ENCODE data around the gene PUSL1.

The PUSL1 gene

DNA sequence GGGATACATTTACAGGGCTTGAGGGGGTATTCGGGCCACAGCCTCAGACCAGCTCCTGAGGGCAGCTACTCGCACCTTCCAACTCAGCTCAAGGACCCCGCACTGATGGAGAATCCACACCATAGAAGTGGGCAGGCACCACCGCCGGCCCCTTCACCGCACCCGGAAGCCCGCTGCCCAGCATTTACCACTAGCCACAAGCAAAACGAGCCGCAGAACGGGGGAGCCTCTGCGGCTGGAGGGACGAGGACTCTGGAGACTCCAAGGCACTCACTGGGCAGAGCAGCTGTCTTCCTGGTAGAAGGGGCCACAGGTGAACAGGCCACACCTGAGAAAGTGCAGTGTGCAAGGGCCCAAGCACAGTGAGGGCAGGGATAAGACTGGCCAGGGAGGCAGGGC is 40.1 kb upstream of the PUSL1 start:
- H3K4me1 ChIP-seq (ENCODE audit: control insufficient read depth, insufficient read depth, low read length), result no peaks in the 10 kb centered on the region
- no peaks in the 10 kb centered on the region for H3K27me3 ChIP-seq (ENCODE audit: control insufficient read depth, insufficient read depth, low read length)
- no peak overlapping the region for H3K4me3 ChIP-seq (ENCODE audit: low read depth, low read length)
- no peak overlapping the region for H3K27ac ChIP-seq (ENCODE audit: low read depth, low read length)
- H3K9ac ChIP-seq (ENCODE audit: low read depth, low read length), result no peak overlapping the region
- H3K9me3 ChIP-seq (ENCODE audit: control insufficient read depth, insufficient read depth, low read length), result no peaks in the 10 kb centered on the region
- peaks cover 48% of the 10 kb centered on the region for H3K36me3 ChIP-seq (ENCODE audit: control insufficient read depth, insufficient read depth, low read length)

DNA sequence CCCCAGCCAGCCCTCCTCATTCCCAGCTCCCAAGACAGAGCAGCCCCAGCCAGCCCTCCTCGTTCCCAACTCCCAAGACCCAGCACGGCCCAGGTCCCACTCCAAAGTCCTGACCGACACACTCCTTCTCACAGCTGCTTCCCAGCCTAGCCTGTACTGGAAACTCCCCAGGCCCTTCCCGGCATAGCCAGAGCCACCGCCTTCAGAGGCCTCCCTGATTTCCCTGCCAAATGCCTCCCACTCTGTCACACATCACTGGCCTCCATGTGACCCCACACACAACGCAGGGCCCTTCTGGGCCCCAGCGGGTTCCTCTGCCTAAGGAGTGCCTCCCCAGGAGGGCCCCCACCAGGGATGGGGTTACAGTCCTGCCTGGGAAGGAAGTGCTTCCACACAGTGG is 37.6 kb upstream of the PUSL1 start:
- Histone ChIP-seq H3K9me3 (ENCODE audit: control insufficient read depth, insufficient read depth, low read length) (no peaks in the 10 kb centered on the region), H3K4me3 (ENCODE audit: low read depth, low read length) (no peak overlapping the region), H3K27me3 (ENCODE audit: control insufficient read depth, insufficient read depth, low read length) (no peaks in the 10 kb centered on the region; the same call in 1 of the 2 replicates), H3K4me1 (ENCODE audit: control insufficient read depth, insufficient read depth, low read length) (no peaks in the 10 kb centered on the region), H3K36me3 (ENCODE audit: control insufficient read depth, insufficient read depth, low read length) (peaks cover 24% of the 10 kb centered on the region), H3K27ac (ENCODE audit: low read depth, low read length) (no peak overlapping the region), H3K9ac (ENCODE audit: low read depth, low read length) (no peak overlapping the region)

DNA sequence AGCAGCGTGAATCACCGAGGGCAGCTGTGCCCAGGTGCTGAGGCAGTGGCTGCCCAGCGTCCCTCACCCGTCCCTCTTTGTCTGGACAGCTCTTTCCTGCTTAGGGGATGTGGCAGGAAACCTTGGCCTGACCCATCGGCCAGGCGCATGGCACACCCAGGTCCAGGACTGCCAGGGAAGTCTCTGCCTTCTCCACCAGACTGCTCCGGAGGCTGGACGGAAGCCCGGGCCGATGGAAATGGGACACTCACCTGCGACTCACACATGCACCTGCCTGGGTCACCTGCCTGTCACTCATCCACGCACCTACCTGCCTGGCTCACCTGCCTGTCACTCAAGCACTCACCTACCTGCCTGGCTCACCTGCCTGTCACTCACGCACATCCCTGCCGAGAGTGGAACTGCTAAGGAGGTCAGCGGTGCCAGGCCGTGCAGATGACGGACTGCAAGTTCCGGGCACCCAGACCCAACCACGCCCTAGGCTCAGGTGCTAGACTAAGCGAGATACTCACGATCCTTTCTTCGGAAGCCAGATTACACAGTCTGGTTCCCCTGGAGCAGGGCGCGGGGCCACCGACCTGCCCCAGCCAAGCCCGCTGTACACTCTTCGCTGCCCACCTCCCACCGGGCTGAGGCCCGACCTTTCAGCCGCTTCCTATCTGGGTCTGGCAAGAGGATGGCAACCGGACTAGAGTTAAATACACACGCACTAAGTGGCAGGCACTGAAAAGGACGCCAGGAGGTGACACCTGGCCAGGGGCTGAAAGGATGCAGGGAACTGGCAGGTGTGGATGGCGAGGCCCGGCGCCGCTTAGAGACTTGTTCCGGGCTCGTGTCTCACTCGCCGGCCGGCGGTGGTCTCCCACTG is 35.8 kb upstream of the PUSL1 start:
- Histone ChIP-seq H3K27me3 (ENCODE audit: control insufficient read depth, insufficient read depth, low read length) (no peaks in the 10 kb centered on the region; the same call in 1 of the 2 replicates), H3K9me3 (ENCODE audit: control insufficient read depth, insufficient read depth, low read length) (no peaks in the 10 kb centered on the region), H3K4me3 (ENCODE audit: low read depth, low read length) (peak overlapping the region; percentile 73), H3K4me1 (ENCODE audit: control insufficient read depth, insufficient read depth, low read length) (no peaks in the 10 kb centered on the region), H3K9ac (ENCODE audit: low read depth, low read length) (peak overlapping the region; percentile 85), H3K36me3 (ENCODE audit: control insufficient read depth, insufficient read depth, low read length) (peaks cover 13% of the 10 kb centered on the region), H3K27ac (ENCODE audit: low read depth, low read length) (peak overlapping the region; percentile 77)

- Histone ChIP-seq H3K27ac (ENCODE audit: low read depth, low read length) (peak overlapping the region; percentile 77), H3K9me3 (ENCODE audit: control insufficient read depth, insufficient read depth, low read length) (no peaks in the 10 kb centered on the region), H3K36me3 (ENCODE audit: control insufficient read depth, insufficient read depth, low read length) (peaks cover 8% of the 10 kb centered on the region), H3K9ac (ENCODE audit: low read depth, low read length) (peak overlapping the region; percentile 85), H3K27me3 (ENCODE audit: control insufficient read depth, insufficient read depth, low read length) (no peaks in the 10 kb centered on the region; the same call in 1 of the 2 replicates), H3K4me3 (ENCODE audit: low read depth, low read length) (peak overlapping the region; percentile 73), H3K4me1 (ENCODE audit: control insufficient read depth, insufficient read depth, low read length) (no peaks in the 10 kb centered on the region)
These were observed 35.2 kb upstream of the PUSL1 start for GRCh38 chr1:1273209-1273511.

GRCh38 chr1:1273512-1274298 is 34.7 kb upstream of the PUSL1 start, which contains the start of gene UBE2J2:
Gene UBE2J2 (minus strand): TSS chr1:1273854. CDS start chr1:1267992, 5,862 bp downstream.
- no peaks in the 10 kb centered on the region for H3K9me3 ChIP-seq (ENCODE audit: control insufficient read depth, insufficient read depth, low read length)
- H3K36me3 ChIP-seq (ENCODE audit: control insufficient read depth, insufficient read depth, low read length), result peaks cover 7% of the 10 kb centered on the region; the same call in 1 of the 2 replicates
- H3K27me3 ChIP-seq (ENCODE audit: control insufficient read depth, insufficient read depth, low read length), result no peaks in the 10 kb centered on the region; the same call in 1 of the 2 replicates
- H3K27ac ChIP-seq (ENCODE audit: low read depth, low read length), result peak within 1 kb of the TSS; percentile 77
- H3K4me3 ChIP-seq (ENCODE audit: low read depth, low read length), result peak within 1 kb of the TSS; percentile 73
- H3K4me1 ChIP-seq (ENCODE audit: control insufficient read depth, insufficient read depth, low read length), result no peaks in the 10 kb centered on the region
- peak within 1 kb of the TSS; percentile 85 for H3K9ac ChIP-seq (ENCODE audit: low read depth, low read length)

- Histone ChIP-seq H3K36me3 (ENCODE audit: control insufficient read depth, insufficient read depth, low read length) (peaks cover 7% of the 10 kb centered on the region; the same call in 1 of the 2 replicates), H3K9me3 (ENCODE audit: control insufficient read depth, insufficient read depth, low read length) (no peaks in the 10 kb centered on the region), H3K9ac (ENCODE audit: low read depth, low read length) (no peak overlapping the region), H3K4me1 (ENCODE audit: control insufficient read depth, insufficient read depth, low read length) (no peaks in the 10 kb centered on the region), H3K27ac (ENCODE audit: low read depth, low read length) (no peak overlapping the region), H3K4me3 (ENCODE audit: low read depth, low read length) (peak overlapping the region; percentile 73), H3K27me3 (ENCODE audit: control insufficient read depth, insufficient read depth, low read length) (no peaks in the 10 kb centered on the region; the same call in 1 of the 2 replicates)
These were observed 34.0 kb upstream of the PUSL1 start for GRCh38 chr1:1274299-1274930.

DNA sequence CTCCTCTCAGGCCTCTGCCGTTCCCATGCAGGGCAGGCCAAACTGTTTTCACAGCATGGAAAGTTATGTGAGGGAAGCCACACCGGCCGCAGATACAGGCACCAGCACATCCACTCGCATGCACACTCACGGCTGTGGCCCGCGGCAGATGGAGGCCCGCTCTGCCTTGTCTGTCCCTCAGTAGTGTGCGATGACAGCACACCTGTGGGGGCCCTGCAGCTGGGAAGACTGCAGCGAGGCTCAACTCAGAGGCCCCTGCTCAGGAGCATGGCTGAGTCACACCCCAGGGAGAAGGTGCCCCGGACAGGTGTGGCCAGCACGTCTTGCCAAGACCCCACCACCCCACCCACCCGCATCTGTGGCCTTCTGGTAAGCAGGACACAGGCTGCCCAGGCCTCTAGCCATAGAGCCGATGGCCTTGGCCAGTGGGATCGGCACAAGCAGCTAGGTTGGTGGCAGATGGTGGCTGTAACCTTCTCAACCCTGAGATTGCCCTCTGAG is 33.4 kb upstream of the PUSL1 start:
- H3K27ac ChIP-seq (ENCODE audit: low read depth, low read length), result no peak overlapping the region
- no peaks in the 10 kb centered on the region for H3K9me3 ChIP-seq (ENCODE audit: control insufficient read depth, insufficient read depth, low read length)
- no peak overlapping the region for H3K4me3 ChIP-seq (ENCODE audit: low read depth, low read length)
- H3K4me1 ChIP-seq (ENCODE audit: control insufficient read depth, insufficient read depth, low read length), result no peaks in the 10 kb centered on the region
- H3K9ac ChIP-seq (ENCODE audit: low read depth, low read length), result no peak overlapping the region
- peaks cover 7% of the 10 kb centered on the region; the same call in 1 of the 2 replicates for H3K36me3 ChIP-seq (ENCODE audit: control insufficient read depth, insufficient read depth, low read length)
- H3K27me3 ChIP-seq (ENCODE audit: control insufficient read depth, insufficient read depth, low read length), result no peaks in the 10 kb centered on the region; the same call in 1 of the 2 replicates

- peaks cover 7% of the 10 kb centered on the region; the same call in 1 of the 2 replicates for H3K36me3 ChIP-seq (ENCODE audit: control insufficient read depth, insufficient read depth, low read length)
- no peaks in the 10 kb centered on the region for H3K9me3 ChIP-seq (ENCODE audit: control insufficient read depth, insufficient read depth, low read length)
- no peak overlapping the region for H3K27ac ChIP-seq (ENCODE audit: low read depth, low read length)
- H3K9ac ChIP-seq (ENCODE audit: low read depth, low read length), result no peak overlapping the region
- no peaks in the 10 kb centered on the region; the same call in 1 of the 2 replicates for H3K27me3 ChIP-seq (ENCODE audit: control insufficient read depth, insufficient read depth, low read length)
- no peak overlapping the region for H3K4me3 ChIP-seq (ENCODE audit: low read depth, low read length)
- H3K4me1 ChIP-seq (ENCODE audit: control insufficient read depth, insufficient read depth, low read length), result no peaks in the 10 kb centered on the region
These were observed 32.6 kb upstream of the PUSL1 start for GRCh38 chr1:1275836-1276235.

- Histone ChIP-seq H3K4me3 (ENCODE audit: low read depth, low read length) (no peak overlapping the region), H3K27ac (ENCODE audit: low read depth, low read length) (no peak overlapping the region), H3K4me1 (ENCODE audit: control insufficient read depth, insufficient read depth, low read length) (no peaks in the 10 kb centered on the region), H3K9ac (ENCODE audit: low read depth, low read length) (no peak overlapping the region), H3K36me3 (ENCODE audit: control insufficient read depth, insufficient read depth, low read length) (no peaks in the 10 kb centered on the region), H3K27me3 (ENCODE audit: control insufficient read depth, insufficient read depth, low read length) (no peaks in the 10 kb centered on the region; the same call in 1 of the 2 replicates), H3K9me3 (ENCODE audit: control insufficient read depth, insufficient read depth, low read length) (no peaks in the 10 kb centered on the region)
These were observed 29.8 kb upstream of the PUSL1 start for GRCh38 chr1:1278620-1279019.

DNA sequence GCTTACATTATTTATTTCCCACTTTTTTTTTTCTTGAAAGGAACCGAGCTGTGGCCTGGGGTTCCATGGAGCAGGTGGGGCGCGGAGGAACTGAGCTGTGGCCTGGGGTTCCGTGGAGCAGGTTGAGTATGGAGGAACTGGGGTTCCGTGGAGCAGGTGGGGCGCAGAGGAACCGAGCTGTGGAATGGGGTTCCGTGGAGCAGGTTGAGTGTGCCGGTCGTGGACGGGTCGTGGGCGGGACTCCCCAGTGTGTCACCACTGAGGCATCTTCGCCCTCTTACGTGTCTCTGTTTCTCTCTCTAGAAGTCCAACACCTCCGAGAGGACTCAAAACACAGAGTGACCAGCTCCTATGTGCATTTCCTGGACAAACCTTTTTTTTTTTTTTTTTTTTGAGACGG is 29.4 kb upstream of the PUSL1 start:
- Histone ChIP-seq H3K9ac (ENCODE audit: low read depth, low read length) (no peak overlapping the region), H3K27ac (ENCODE audit: low read depth, low read length) (no peak overlapping the region), H3K9me3 (ENCODE audit: control insufficient read depth, insufficient read depth, low read length) (no peaks in the 10 kb centered on the region), H3K27me3 (ENCODE audit: control insufficient read depth, insufficient read depth, low read length) (no peaks in the 10 kb centered on the region; the same call in 1 of the 2 replicates), H3K36me3 (ENCODE audit: control insufficient read depth, insufficient read depth, low read length) (no peaks in the 10 kb centered on the region), H3K4me3 (ENCODE audit: low read depth, low read length) (no peak overlapping the region), H3K4me1 (ENCODE audit: control insufficient read depth, insufficient read depth, low read length) (no peaks in the 10 kb centered on the region)

Measured in HUES48 (cell line).